Panc1 (cell line): ENCODE results near the gene TMPRSS6. TPM values are rescaled to one million over a fixed set of nuclear protein-coding genes. Genes with fewer than 3 reads are reported as not detected.

Experiments used
- ATAC-seq: fragments of 200-7000 bp; cut with Tn5 transposase; 2 replicates; pipeline ENCODE4 v1.9.1; 2020; ENCODE audit warnings: mild to moderate bottlenecking, moderate library complexity
- BruUV-seq: library from RNA; stranded (reverse); fragments of 400-500 nt; replicated peaks from 2 replicates; lab custom pipeline; 2021; lab: Mats Ljungman, UMichigan
- CTCF ChIA-PET: fragments of 300-600 bp; sonication (Branson Sonifier 250); formaldehyde crosslinking; loops from one replicate; lab custom pipeline; 2022; ENCODE audit warnings: antibody characterized with exemption; lab: Charles Lee
- POLR2A ChIA-PET: fragments of 300-600 bp; sonication (Branson Sonifier 250); formaldehyde crosslinking; loops from one replicate; lab custom pipeline; 2022; ENCODE audit warnings: antibody characterized with exemption; lab: Charles Lee
- DNase-seq: peaks from one replicate; pipeline ENCODE4 v3.0.0-alpha.2; 2010; ENCODE audit warnings: low read depth, low spot score
- H3K27ac ChIP-seq: 2 replicates; pipeline ENCODE4 v1.5.1; 2011; ENCODE audit warnings: mild to moderate bottlenecking, low read length, inconsistent platforms
- H3K27me3 ChIP-seq: fragments of 200-500 bp; sonication (Bioruptor generic); 2 replicates; pipeline ENCODE4 v1.6.0; 2014; ENCODE audit warnings: low read length, inconsistent platforms; ENCODE audit not compliant: control insufficient read depth, insufficient read depth
- H3K36me3 ChIP-seq: fragments of 200-500 bp; sonication (Bioruptor generic); 2 replicates; pipeline ENCODE4 v1.5.1; 2014; ENCODE audit warnings: inconsistent platforms, mild to moderate bottlenecking, low read length, moderate library complexity; ENCODE audit not compliant: control insufficient read depth, insufficient read depth
- H3K4me1 ChIP-seq: 2 replicates; pipeline ENCODE4 v1.5.1; 2011; ENCODE audit warnings: inconsistent platforms, mild to moderate bottlenecking, low read length, moderate library complexity; ENCODE audit not compliant: control insufficient read depth, insufficient read depth
- H3K4me3 ChIP-seq, 2 experiments: 2 replicates each; pipeline ENCODE4 v1.5.1; 2011 to 2012; ENCODE audit warnings: low read depth in 2 of 2, low read length in 2 of 2, mild to moderate bottlenecking in 2 of 2, inconsistent platforms in 1 of 2, moderate library complexity in 1 of 2
- H3K9me3 ChIP-seq: fragments of 200-500 bp; sonication (Bioruptor generic); 2 replicates; pipeline ENCODE4 v1.5.1; 2014; ENCODE audit warnings: low read depth, mild to moderate bottlenecking, inconsistent platforms, low read length, moderate library complexity; ENCODE audit not compliant: control insufficient read depth, insufficient read depth
- POLR2AphosphoS5 ChIP-seq: IDR thresholded peaks from 2 replicates; pipeline ENCODE4 v1.6.1; 2012; ENCODE audit warnings: mild to moderate bottlenecking, low read depth, low read length, moderate library complexity
- SIN3A ChIP-seq: IDR thresholded peaks from 2 replicates; pipeline ENCODE4 v1.6.1; 2012; ENCODE audit warnings: low read depth, mild to moderate bottlenecking, low read length, moderate library complexity, borderline replicate concordance; ENCODE audit not compliant: insufficient read depth
- TCF7L2 ChIP-seq: IDR thresholded peaks from 2 replicates; pipeline ENCODE4 v1.6.1; 2011; ENCODE audit warnings: mild to moderate bottlenecking, low read depth, low read length, inconsistent platforms
- in situ Hi-C: cut with HindIII; loops from 2 replicates; pipeline ENCODE4 v1.10.0; 2016; ENCODE audit warnings: low sequenced_read_pairs, low pct_unique_long_range_greater_than_20kb
- intact Hi-C: fragments of 100-400 bp; cut with micrococcal nuclease; formaldehyde crosslinking; loops from one replicate; pipeline ENCODE4 v1.10.0; 2022; ENCODE audit not compliant: unreplicated experiment
- total RNA-seq: library from RNA; stranded (reverse); gene quantifications from one replicate; pipeline ENCODE4 v1.2.1, GENCODE V29; 2021; ENCODE audit not compliant: unreplicated experiment
- TF ChIP-seq, protein P1 (sequence below), 2 experiments: IDR thresholded peaks; 2 replicates each; pipeline ENCODE4 v1.6.1; 2011 to 2012; ENCODE audit warnings: low read depth in 2 of 2, control low read depth in 1 of 2, low read length in 1 of 2, mild to moderate bottlenecking in 1 of 2, moderate library complexity in 1 of 2; ENCODE audit not compliant: insufficient read depth in 1 of 2
- TF ChIP-seq, protein P2 (sequence below): fragments of 450-650 bp; IDR thresholded peaks from 2 replicates; pipeline ENCODE4 v1.5.1; 2017; ENCODE audit warnings: mild to moderate bottlenecking

TMPRSS6 gene
- total RNA-seq, 1 experiment from 2014 or later = not detected

DNA sequence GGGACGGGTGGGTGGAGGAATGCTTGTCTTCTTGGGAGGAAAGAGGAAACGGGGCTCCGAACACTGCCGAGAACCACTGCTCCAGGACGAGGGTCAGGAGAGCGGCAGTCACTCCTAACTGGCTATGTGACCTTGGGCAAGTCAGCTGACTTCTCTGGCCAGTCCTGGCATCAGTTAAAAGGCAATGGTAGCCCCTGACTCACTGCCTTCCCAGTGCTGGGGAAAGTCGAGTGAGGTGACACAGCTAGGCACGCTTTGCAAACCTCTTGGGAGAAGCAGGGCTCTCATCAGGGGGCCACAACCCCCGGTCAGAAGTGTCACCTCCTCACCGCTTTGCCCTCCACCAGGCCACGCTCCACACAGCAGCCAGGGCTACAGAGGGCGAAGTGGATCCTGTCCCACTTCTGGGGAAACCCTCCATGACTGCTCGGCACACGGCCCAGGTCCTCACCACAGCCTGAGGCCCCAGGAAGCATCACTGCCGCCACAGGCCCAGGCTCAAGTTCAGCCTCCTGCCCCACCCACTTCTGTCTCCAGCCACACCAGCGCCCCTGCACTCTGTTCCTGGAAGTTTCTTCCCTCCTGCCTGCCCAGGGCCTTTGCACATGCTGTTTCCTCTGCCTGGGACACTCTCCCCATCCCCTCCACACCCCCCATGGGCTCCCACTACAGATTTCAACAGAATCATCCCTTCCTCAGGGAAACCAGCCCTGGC, 23.9 kb upstream of the TMPRSS6 start:
- ChIA-PET POLR2A (no interaction called here), CTCF (no interaction called here)
- DNase-seq = no peak
- no peak overlapping the region for H3K27ac ChIP-seq
- intact Hi-C loops = no loop called here
- H3K27me3 ChIP-seq = no peaks in the 10 kb centered on the region
- in situ Hi-C loops = no loop called here
- TF ChIP-seq, protein P1, sequence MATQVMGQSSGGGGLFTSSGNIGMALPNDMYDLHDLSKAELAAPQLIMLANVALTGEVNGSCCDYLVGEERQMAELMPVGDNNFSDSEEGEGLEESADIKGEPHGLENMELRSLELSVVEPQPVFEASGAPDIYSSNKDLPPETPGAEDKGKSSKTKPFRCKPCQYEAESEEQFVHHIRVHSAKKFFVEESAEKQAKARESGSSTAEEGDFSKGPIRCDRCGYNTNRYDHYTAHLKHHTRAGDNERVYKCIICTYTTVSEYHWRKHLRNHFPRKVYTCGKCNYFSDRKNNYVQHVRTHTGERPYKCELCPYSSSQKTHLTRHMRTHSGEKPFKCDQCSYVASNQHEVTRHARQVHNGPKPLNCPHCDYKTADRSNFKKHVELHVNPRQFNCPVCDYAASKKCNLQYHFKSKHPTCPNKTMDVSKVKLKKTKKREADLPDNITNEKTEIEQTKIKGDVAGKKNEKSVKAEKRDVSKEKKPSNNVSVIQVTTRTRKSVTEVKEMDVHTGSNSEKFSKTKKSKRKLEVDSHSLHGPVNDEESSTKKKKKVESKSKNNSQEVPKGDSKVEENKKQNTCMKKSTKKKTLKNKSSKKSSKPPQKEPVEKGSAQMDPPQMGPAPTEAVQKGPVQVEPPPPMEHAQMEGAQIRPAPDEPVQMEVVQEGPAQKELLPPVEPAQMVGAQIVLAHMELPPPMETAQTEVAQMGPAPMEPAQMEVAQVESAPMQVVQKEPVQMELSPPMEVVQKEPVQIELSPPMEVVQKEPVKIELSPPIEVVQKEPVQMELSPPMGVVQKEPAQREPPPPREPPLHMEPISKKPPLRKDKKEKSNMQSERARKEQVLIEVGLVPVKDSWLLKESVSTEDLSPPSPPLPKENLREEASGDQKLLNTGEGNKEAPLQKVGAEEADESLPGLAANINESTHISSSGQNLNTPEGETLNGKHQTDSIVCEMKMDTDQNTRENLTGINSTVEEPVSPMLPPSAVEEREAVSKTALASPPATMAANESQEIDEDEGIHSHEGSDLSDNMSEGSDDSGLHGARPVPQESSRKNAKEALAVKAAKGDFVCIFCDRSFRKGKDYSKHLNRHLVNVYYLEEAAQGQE (IDR thresholded peaks at IDR 0.05; ENCODE audit: insufficient read depth in 1 of 2, low read depth in 2 of 2, low read length in 1 of 2) = no peak
- TF ChIP-seq, protein P2, sequence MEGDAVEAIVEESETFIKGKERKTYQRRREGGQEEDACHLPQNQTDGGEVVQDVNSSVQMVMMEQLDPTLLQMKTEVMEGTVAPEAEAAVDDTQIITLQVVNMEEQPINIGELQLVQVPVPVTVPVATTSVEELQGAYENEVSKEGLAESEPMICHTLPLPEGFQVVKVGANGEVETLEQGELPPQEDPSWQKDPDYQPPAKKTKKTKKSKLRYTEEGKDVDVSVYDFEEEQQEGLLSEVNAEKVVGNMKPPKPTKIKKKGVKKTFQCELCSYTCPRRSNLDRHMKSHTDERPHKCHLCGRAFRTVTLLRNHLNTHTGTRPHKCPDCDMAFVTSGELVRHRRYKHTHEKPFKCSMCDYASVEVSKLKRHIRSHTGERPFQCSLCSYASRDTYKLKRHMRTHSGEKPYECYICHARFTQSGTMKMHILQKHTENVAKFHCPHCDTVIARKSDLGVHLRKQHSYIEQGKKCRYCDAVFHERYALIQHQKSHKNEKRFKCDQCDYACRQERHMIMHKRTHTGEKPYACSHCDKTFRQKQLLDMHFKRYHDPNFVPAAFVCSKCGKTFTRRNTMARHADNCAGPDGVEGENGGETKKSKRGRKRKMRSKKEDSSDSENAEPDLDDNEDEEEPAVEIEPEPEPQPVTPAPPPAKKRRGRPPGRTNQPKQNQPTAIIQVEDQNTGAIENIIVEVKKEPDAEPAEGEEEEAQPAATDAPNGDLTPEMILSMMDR = no peak
- TF ChIP-seq TCF7L2 (no peak), SIN3A (no peak), POLR2AphosphoS5 (no peak)
- no peak overlapping the region for H3K4me3 ChIP-seq
- H3K4me1 ChIP-seq = no peaks in the 10 kb centered on the region
- no peaks in the 10 kb centered on the region for H3K9me3 ChIP-seq
- ATAC-seq = no peak
- no peaks in the 10 kb centered on the region for H3K36me3 ChIP-seq
- no TSS peak for BruUV-seq

- no peaks in the 10 kb centered on the region for H3K27me3 ChIP-seq
- intact Hi-C loops (no loop called here), in situ Hi-C loops (no loop called here)
- BruUV-seq = no TSS peak
- no peak overlapping the region for H3K4me3 ChIP-seq
- no peak for ATAC-seq
- no peaks in the 10 kb centered on the region for H3K36me3 ChIP-seq
- CTCF ChIA-PET = no interaction called here
- no peak for TF ChIP-seq SIN3A
- no peak for TF ChIP-seq TCF7L2
- TF ChIP-seq, protein P1 (IDR thresholded peaks at IDR 0.05; ENCODE audit: insufficient read depth in 1 of 2, low read depth in 2 of 2, low read length in 1 of 2) = no peak
- no peak for TF ChIP-seq POLR2AphosphoS5
- TF ChIP-seq, protein P2 = no peak
- DNase-seq = no peak
- POLR2A ChIA-PET = interaction anchor here (0.6 kb wide), 1 partner anchor 51 kb away, joined by 3 read pairs; no protein-coding TSS in a partner anchor
- no peaks in the 10 kb centered on the region for H3K4me1 ChIP-seq
- H3K9me3 ChIP-seq = no peaks in the 10 kb centered on the region
- no peak overlapping the region for H3K27ac ChIP-seq
Measured at GRCh38 chr22:37132773-37133172, 23.3 kb upstream of the TMPRSS6 start.
